Measurements from ENCODE around the gene CCDC88B. TPM values are rescaled to one million over a fixed set of nuclear protein-coding genes. Genes with fewer than 3 reads are reported as not detected.
"Not testable (repeated sequence)": the region's sequence is repeated elsewhere in the genome, so short reads cannot be mapped to it uniquely, and the experiment has no call there.

Gene CCDC88B
- total RNA-seq, 1 donor from 2014 or later, result 0.99 TPM

GRCh38 chr11:64323373-64323772 lies 16.6 kb upstream of the CCDC88B start:
- H3K27me3 Mint-ChIP-seq (ENCODE audit: low read depth), result no peaks in the 10 kb centered on the region
- peaks cover 20% of the 10 kb centered on the region for H3K4me1 Mint-ChIP-seq (ENCODE audit: low read depth)
- H3K36me3 Mint-ChIP-seq (ENCODE audit: low read depth), result peaks cover 8% of the 10 kb centered on the region
- peaks cover 3% of the 10 kb centered on the region for H3K9me3 Mint-ChIP-seq (ENCODE audit: low read depth)
- no peak overlapping the region for H3K4me3 Mint-ChIP-seq (ENCODE audit: unreplicated experiment)
- TF ChIP-seq, protein P1, sequence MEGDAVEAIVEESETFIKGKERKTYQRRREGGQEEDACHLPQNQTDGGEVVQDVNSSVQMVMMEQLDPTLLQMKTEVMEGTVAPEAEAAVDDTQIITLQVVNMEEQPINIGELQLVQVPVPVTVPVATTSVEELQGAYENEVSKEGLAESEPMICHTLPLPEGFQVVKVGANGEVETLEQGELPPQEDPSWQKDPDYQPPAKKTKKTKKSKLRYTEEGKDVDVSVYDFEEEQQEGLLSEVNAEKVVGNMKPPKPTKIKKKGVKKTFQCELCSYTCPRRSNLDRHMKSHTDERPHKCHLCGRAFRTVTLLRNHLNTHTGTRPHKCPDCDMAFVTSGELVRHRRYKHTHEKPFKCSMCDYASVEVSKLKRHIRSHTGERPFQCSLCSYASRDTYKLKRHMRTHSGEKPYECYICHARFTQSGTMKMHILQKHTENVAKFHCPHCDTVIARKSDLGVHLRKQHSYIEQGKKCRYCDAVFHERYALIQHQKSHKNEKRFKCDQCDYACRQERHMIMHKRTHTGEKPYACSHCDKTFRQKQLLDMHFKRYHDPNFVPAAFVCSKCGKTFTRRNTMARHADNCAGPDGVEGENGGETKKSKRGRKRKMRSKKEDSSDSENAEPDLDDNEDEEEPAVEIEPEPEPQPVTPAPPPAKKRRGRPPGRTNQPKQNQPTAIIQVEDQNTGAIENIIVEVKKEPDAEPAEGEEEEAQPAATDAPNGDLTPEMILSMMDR (IDR thresholded peaks at IDR 0.05), result no peak
- peak; percentile 85 for DNase-seq (ENCODE audit: low spot score)
- no peak overlapping the region for H3K27ac Mint-ChIP-seq (ENCODE audit: unreplicated experiment)

DNA sequence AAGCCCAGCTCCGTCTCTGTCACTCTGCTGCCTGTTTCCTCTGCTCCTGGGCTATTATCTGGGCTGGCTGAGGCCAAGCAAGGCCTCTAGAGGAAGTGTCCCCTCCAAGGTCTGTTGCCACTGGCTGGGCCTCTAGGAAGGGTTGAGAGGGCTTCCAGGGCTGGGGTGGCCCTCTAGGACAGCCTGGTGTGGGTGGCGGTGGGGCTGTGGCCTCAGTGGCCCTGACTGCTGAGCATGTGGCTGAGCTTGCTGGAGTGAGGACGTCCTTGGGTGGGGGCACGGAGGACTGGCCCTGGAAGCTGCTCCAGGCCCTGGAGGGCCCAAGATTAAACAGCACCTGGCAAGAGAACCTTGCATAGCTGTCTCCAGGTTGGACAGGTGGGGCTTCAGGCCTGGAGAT lies 16.0 kb upstream of the CCDC88B start:
- peak; percentile 71 for DNase-seq (ENCODE audit: low spot score)
- not testable (repeated sequence) for H3K4me3 Mint-ChIP-seq (ENCODE audit: unreplicated experiment); H3K27ac Mint-ChIP-seq (ENCODE audit: unreplicated experiment); H3K27me3 Mint-ChIP-seq (ENCODE audit: low read depth); H3K9me3 Mint-ChIP-seq (ENCODE audit: low read depth); H3K36me3 Mint-ChIP-seq (ENCODE audit: low read depth)
- peaks cover 20% of the 10 kb centered on the region for H3K4me1 Mint-ChIP-seq (ENCODE audit: low read depth)

- H3K9me3 Mint-ChIP-seq (ENCODE audit: low read depth), result peaks cover 3% of the 10 kb centered on the region
- peak overlapping the region; percentile 22 for H3K27ac Mint-ChIP-seq (ENCODE audit: unreplicated experiment)
- no peaks in the 10 kb centered on the region for H3K27me3 Mint-ChIP-seq (ENCODE audit: low read depth)
- no peak overlapping the region for H3K4me3 Mint-ChIP-seq (ENCODE audit: unreplicated experiment)
- H3K4me1 Mint-ChIP-seq (ENCODE audit: low read depth), result peaks cover 20% of the 10 kb centered on the region
- peak; percentile 44 for DNase-seq (ENCODE audit: low spot score)
- peaks cover 8% of the 10 kb centered on the region for H3K36me3 Mint-ChIP-seq (ENCODE audit: low read depth)
- TF ChIP-seq, protein P1 (IDR thresholded peaks at IDR 0.05), result no peak
Observed at GRCh38 chr11:64324692-64325469, 15.1 kb upstream of the CCDC88B start.

GRCh38 chr11:64327375-64327774 lies 12.6 kb upstream of the CCDC88B start:
- Mint-ChIP-seq H3K9me3 (ENCODE audit: low read depth) (peaks cover 3% of the 10 kb centered on the region), H3K36me3 (ENCODE audit: low read depth) (no peaks in the 10 kb centered on the region), H3K27me3 (ENCODE audit: low read depth) (no peaks in the 10 kb centered on the region), H3K27ac (ENCODE audit: unreplicated experiment) (no peak overlapping the region), H3K4me1 (ENCODE audit: low read depth) (peaks cover 15% of the 10 kb centered on the region), H3K4me3 (ENCODE audit: unreplicated experiment) (no peak overlapping the region)
- TF ChIP-seq, protein P1 (IDR thresholded peaks at IDR 0.05), result no peak
- DNase-seq (ENCODE audit: low spot score), result no peak

- TF ChIP-seq, protein P1 (IDR thresholded peaks at IDR 0.05), result no peak
- Mint-ChIP-seq H3K36me3 (ENCODE audit: low read depth) (no peaks in the 10 kb centered on the region), H3K4me1 (ENCODE audit: low read depth) (peaks cover 15% of the 10 kb centered on the region), H3K4me3 (ENCODE audit: unreplicated experiment) (no peak overlapping the region), H3K27ac (ENCODE audit: unreplicated experiment) (no peak overlapping the region), H3K27me3 (ENCODE audit: low read depth) (no peaks in the 10 kb centered on the region), H3K9me3 (ENCODE audit: low read depth) (peaks cover 3% of the 10 kb centered on the region)
- DNase-seq (ENCODE audit: low spot score), result no peak
Observed at GRCh38 chr11:64327993-64328392, 12.0 kb upstream of the CCDC88B start.

DNA sequence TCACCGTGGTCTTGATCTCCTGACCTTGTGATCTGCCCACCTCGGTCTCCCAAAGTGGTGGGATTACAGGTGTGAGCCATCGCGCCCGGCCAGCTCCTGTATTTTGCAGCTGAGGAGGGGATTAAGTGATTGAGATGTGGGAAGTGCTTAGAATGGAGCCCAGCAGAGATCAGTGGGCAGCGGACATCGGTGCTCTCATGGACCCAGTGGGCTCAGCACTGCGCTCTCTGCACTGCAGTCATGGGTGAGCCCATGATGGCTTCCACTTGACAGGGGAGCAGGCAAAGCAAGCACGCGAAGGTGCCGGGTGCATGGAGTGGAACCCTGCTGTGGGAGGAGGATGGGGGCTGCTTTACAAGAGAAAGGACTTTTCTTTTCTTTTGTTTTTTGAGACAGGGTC lies 9.1 kb upstream of the CCDC88B start:
- H3K4me3 Mint-ChIP-seq (ENCODE audit: unreplicated experiment), result no peak overlapping the region
- H3K4me1 Mint-ChIP-seq (ENCODE audit: low read depth), result peaks cover 24% of the 10 kb centered on the region
- H3K36me3 Mint-ChIP-seq (ENCODE audit: low read depth), result no peaks in the 10 kb centered on the region
- H3K27ac Mint-ChIP-seq (ENCODE audit: unreplicated experiment), result no peak overlapping the region
- TF ChIP-seq, protein P1 (IDR thresholded peaks at IDR 0.05), result no peak
- H3K9me3 Mint-ChIP-seq (ENCODE audit: low read depth), result peaks cover 3% of the 10 kb centered on the region
- DNase-seq (ENCODE audit: low spot score), result peak; percentile 57
- H3K27me3 Mint-ChIP-seq (ENCODE audit: low read depth), result no peaks in the 10 kb centered on the region
